Fibroblast of skin of abdomen (primary cell): ENCODE results near the gene BTF3L4.

Experiments used
- DNase-seq: peaks from one replicate; pipeline ENCODE4 v3.0.0-alpha.2; 2013

BTF3L4 gene

GRCh38 chr1:52125736-52126359 is 69.8 kb downstream of the BTF3L4 start:
- no peak for DNase-seq

- DNase-seq: peak; percentile 65
These were observed 71.4 kb downstream of the BTF3L4 start for GRCh38 chr1:52127181-52128180.

GRCh38 chr1:52139817-52140540 is 83.9 kb downstream of the BTF3L4 start:
- DNase-seq: peak; percentile 69
